ENCODE data around the gene DCHS2. TPM values are rescaled to one million over a fixed set of nuclear protein-coding genes. Genes with fewer than 3 reads are reported as not detected.

The DCHS2 gene
- total RNA-seq, 1 donor from 2014 or later: 0.71 TPM

DNA sequence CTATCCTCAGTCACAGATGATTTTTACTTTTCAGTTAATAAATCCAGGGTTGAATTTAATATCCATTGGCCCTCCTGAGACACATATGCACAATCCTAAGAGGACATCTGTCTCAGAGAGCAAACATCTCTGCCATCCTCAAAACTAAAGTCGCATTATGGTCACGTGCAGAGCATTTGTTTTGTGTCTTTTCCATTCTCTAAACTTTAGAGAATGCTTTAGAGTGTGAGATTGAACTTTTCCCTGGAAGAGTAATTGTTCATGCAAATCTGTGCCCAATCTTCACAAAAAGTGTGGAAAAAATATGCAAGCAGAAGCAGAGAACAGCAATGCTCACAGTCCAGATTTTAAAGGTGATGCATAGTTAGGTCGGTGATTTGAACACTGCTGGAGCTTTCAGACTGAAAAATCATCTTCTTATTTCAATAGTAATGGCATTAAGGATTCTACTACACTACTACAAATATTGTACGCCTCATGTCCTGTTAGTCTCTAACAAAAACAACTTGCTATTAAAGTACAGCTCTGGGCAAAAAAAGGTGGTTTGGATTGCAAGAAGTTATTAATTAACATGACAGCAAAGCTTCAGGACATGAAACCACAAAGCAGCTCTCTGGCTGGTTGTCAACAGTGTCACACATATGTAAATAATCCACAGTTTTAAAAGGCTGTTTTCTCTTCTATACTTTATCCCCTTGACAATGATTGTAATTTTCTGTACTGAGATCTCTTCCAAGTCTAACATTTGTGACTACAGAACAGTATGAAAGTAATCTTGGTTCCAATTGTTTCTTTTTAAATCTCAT lies 19.9 kb downstream of the DCHS2 start:
- no peak overlapping the region for H3K4me3 ChIP-seq
- no peak overlapping the region for H3K4me2 ChIP-seq
- TF ChIP-seq EZH2 (IDR thresholded peaks at IDR 0.05) (no peak), EZH2phosphoT487 (IDR thresholded peaks at IDR 0.05) (no peak)
- TF ChIP-seq, protein P1, sequence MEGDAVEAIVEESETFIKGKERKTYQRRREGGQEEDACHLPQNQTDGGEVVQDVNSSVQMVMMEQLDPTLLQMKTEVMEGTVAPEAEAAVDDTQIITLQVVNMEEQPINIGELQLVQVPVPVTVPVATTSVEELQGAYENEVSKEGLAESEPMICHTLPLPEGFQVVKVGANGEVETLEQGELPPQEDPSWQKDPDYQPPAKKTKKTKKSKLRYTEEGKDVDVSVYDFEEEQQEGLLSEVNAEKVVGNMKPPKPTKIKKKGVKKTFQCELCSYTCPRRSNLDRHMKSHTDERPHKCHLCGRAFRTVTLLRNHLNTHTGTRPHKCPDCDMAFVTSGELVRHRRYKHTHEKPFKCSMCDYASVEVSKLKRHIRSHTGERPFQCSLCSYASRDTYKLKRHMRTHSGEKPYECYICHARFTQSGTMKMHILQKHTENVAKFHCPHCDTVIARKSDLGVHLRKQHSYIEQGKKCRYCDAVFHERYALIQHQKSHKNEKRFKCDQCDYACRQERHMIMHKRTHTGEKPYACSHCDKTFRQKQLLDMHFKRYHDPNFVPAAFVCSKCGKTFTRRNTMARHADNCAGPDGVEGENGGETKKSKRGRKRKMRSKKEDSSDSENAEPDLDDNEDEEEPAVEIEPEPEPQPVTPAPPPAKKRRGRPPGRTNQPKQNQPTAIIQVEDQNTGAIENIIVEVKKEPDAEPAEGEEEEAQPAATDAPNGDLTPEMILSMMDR (IDR thresholded peaks at IDR 0.05): no peak
- H3F3A ChIP-seq (ENCODE audit: low read depth): no peaks in the 10 kb centered on the region
- Mint-ChIP-seq H3K27me3 (ENCODE audit: insufficient read depth, low read depth) (no peaks in the 10 kb centered on the region), H3K27ac (no peak overlapping the region), H3K4me1 (no peaks in the 10 kb centered on the region), H3K4me3 (no peak overlapping the region), H3K36me3 (no peaks in the 10 kb centered on the region), H3K9me3 (no peaks in the 10 kb centered on the region)
- H3K27ac ChIP-seq: no peak overlapping the region
- H3K79me2 ChIP-seq (ENCODE audit: low read depth): no peaks in the 10 kb centered on the region
- H2AFZ ChIP-seq (replicated peaks): no peak overlapping the region
- no peaks in the 10 kb centered on the region for H3K4me1 ChIP-seq
- H4K20me1 ChIP-seq (ENCODE audit: low read depth): no peaks in the 10 kb centered on the region
- H3K9ac ChIP-seq: no peak overlapping the region
- no peaks in the 10 kb centered on the region for H3K27me3 ChIP-seq
- DNase-seq (ENCODE audit: low spot score): no peak
- H3K36me3 ChIP-seq: no peaks in the 10 kb centered on the region
- H3K9me3 ChIP-seq (ENCODE audit: low read depth): no peaks in the 10 kb centered on the region

DNA sequence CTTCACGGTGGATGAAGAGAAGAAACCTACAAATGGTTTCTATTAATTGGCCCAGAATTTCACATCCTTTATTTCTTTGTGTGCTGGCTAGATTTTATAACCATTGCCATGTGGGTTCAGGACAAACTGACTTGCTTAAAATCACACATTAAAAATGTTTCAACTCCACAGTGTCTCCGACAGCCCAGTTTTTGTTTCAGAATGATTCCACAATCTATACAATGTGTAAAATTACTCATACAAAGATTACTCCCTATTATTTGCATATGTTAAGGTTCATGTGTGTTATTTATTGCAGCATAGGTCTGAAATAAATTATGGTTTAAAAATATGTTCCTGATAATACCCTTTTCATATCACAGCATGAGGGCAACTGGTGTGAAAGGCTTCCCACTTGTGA lies 20.6 kb downstream of the DCHS2 start:
- Mint-ChIP-seq H3K27ac (no peak overlapping the region), H3K36me3 (no peaks in the 10 kb centered on the region), H3K9me3 (no peaks in the 10 kb centered on the region), H3K4me1 (no peaks in the 10 kb centered on the region), H3K27me3 (ENCODE audit: insufficient read depth, low read depth) (no peaks in the 10 kb centered on the region), H3K4me3 (no peak overlapping the region)
- H3K9ac ChIP-seq: no peak overlapping the region
- no peaks in the 10 kb centered on the region for H3F3A ChIP-seq (ENCODE audit: low read depth)
- no peak overlapping the region for H3K4me3 ChIP-seq
- no peaks in the 10 kb centered on the region for H3K36me3 ChIP-seq
- no peaks in the 10 kb centered on the region for H4K20me1 ChIP-seq (ENCODE audit: low read depth)
- H2AFZ ChIP-seq (replicated peaks): no peak overlapping the region
- H3K79me2 ChIP-seq (ENCODE audit: low read depth): no peaks in the 10 kb centered on the region
- no peak for DNase-seq (ENCODE audit: low spot score)
- no peaks in the 10 kb centered on the region for H3K9me3 ChIP-seq (ENCODE audit: low read depth)
- no peak overlapping the region for H3K27ac ChIP-seq
- TF ChIP-seq, protein P1 (IDR thresholded peaks at IDR 0.05): no peak
- TF ChIP-seq EZH2phosphoT487 (IDR thresholded peaks at IDR 0.05): no peak
- TF ChIP-seq EZH2 (IDR thresholded peaks at IDR 0.05): no peak
- no peak overlapping the region for H3K4me2 ChIP-seq
- no peaks in the 10 kb centered on the region for H3K4me1 ChIP-seq
- H3K27me3 ChIP-seq: no peaks in the 10 kb centered on the region

DNA sequence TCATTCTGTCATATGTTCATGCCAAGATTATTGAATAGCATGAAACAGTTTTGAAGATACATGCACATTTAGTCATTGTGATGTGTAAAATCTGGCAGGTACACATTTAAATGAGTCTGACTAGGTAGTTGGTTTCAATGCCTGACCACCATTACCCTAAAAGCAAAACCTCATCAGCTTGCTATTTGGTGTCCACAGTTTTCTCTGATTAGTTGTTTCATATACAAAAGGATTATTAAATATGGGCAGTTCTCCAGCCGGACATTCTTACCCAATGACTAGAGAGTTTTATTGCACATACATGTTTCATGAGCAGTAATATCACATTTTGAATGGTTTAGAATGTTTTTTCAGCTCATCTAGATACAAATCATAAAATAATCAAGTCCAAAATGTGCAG lies 23.7 kb downstream of the DCHS2 start:
- no peaks in the 10 kb centered on the region for H3K9me3 Mint-ChIP-seq

More for the DNA sequence above, 23.7 kb downstream of the DCHS2 start:
- no peak overlapping the region for H3K27ac ChIP-seq
- Mint-ChIP-seq H3K27ac (no peak overlapping the region), H3K27me3 (ENCODE audit: insufficient read depth, low read depth) (no peaks in the 10 kb centered on the region), H3K36me3 (peaks cover 1% of the 10 kb centered on the region), H3K4me1 (no peaks in the 10 kb centered on the region), H3K4me3 (no peak overlapping the region)
- H3K4me1 ChIP-seq: no peaks in the 10 kb centered on the region
- no peaks in the 10 kb centered on the region for H3F3A ChIP-seq (ENCODE audit: low read depth)
- H4K20me1 ChIP-seq (ENCODE audit: low read depth): no peaks in the 10 kb centered on the region
- H3K27me3 ChIP-seq: no peaks in the 10 kb centered on the region
- TF ChIP-seq EZH2 (IDR thresholded peaks at IDR 0.05) (no peak), EZH2phosphoT487 (IDR thresholded peaks at IDR 0.05) (no peak)
- TF ChIP-seq, protein P1 (IDR thresholded peaks at IDR 0.05): no peak
- no peak overlapping the region for H3K4me3 ChIP-seq
- H3K9me3 ChIP-seq (ENCODE audit: low read depth): no peaks in the 10 kb centered on the region
- no peak for DNase-seq (ENCODE audit: low spot score)
- no peaks in the 10 kb centered on the region for H3K79me2 ChIP-seq (ENCODE audit: low read depth)
- no peak overlapping the region for H3K9ac ChIP-seq
- no peak overlapping the region for H3K4me2 ChIP-seq
- no peaks in the 10 kb centered on the region for H3K36me3 ChIP-seq
- no peak overlapping the region for H2AFZ ChIP-seq (replicated peaks)

Data from neural progenitor cell (in vitro differentiated cells).